Fibroblast of gingiva (primary cell): ENCODE data around the gene TMEM200B.
A peak's percentile ranks its signal among the peaks of the same experiment; 100 is the strongest.
"Not testable (repeated sequence)": the region's sequence is repeated elsewhere in the genome, so short reads cannot be mapped to it uniquely, and the experiment has no call there.

Experiments
- DNase-seq: peaks from one replicate; pipeline ENCODE4 v3.0.0-alpha.2; 2011; ENCODE audit warnings: low read depth

The TMEM200B gene

GRCh38 chr1:29133861-29134694, 10.4 kb upstream of the TMEM200B start:
- no peak for DNase-seq

- not testable (repeated sequence) for DNase-seq
Measured at GRCh38 chr1:29131056-29131455, 7.4 kb upstream of the TMEM200B start.

- no peak for DNase-seq
Measured at GRCh38 chr1:29129916-29130315, 6.2 kb upstream of the TMEM200B start.

- DNase-seq = no peak
Measured at GRCh38 chr1:29128739-29129138, 5.0 kb upstream of the TMEM200B start.

- no peak for DNase-seq
Measured at GRCh38 chr1:29126198-29126597, 2.5 kb upstream of the TMEM200B start.

- no peak for DNase-seq
Measured at GRCh38 chr1:29125788-29126187, 2.1 kb upstream of the TMEM200B start.

- no peak for DNase-seq
Measured at GRCh38 chr1:29125237-29125641, 1.5 kb upstream of the TMEM200B start.

GRCh38 chr1:29124366-29125236, 898 bp upstream of the TMEM200B start:
- peak; percentile 92 for DNase-seq

GRCh38 chr1:29123053-29123886, 433 bp downstream of the TMEM200B start:
- DNase-seq = no peak

- peak; percentile 90 for DNase-seq
Measured at GRCh38 chr1:29122682-29123052, 1.0 kb downstream of the TMEM200B start.

GRCh38 chr1:29121936-29122681, 1.6 kb downstream of the TMEM200B start:
- DNase-seq = peak; percentile 32

- DNase-seq = no peak
Measured at GRCh38 chr1:29121516-29121935, 2.2 kb downstream of the TMEM200B start.

GRCh38 chr1:29120947-29121485, 2.7 kb downstream of the TMEM200B start:
- peak; percentile 43 for DNase-seq

GRCh38 chr1:29120367-29120766, 3.3 kb downstream of the TMEM200B start:
- DNase-seq = no peak

GRCh38 chr1:29119121-29119929, 4.4 kb downstream of the TMEM200B start:
- no peak for DNase-seq

- DNase-seq = no peak
Measured at GRCh38 chr1:29117381-29117780, 6.3 kb downstream of the TMEM200B start.

- DNase-seq = no peak
Measured at GRCh38 chr1:29114654-29115053, 9.0 kb downstream of the TMEM200B start.

- DNase-seq = no peak
Measured at GRCh38 chr1:29113413-29114117, 10.1 kb downstream of the TMEM200B start.

- no peak for DNase-seq
Measured at GRCh38 chr1:29112705-29113412, 10.8 kb downstream of the TMEM200B start.
